Endothelial cell of umbilical vein (primary cell): ENCODE data around the gene RNLS. TPM values are rescaled to one million over a fixed set of nuclear protein-coding genes. Genes with fewer than 3 reads are reported as not detected.

ENCODE experiments used
- BruUV-seq: library from RNA; stranded (reverse); fragments of 400-500 nt; replicated peaks from 2 replicates; lab custom pipeline; 2021; lab: Mats Ljungman, UMichigan
- CTCF ChIA-PET: fragments of 300-600, 350-600 bp; sonication (Branson Sonifier 250); formaldehyde crosslinking; loops from one replicate; lab custom pipeline; 2021; ENCODE audit warnings: antibody characterized with exemption, inconsistent platforms; lab: Charles Lee
- POLR2A ChIA-PET: fragments of 300-600, 350-600 bp; sonication (Branson Sonifier 250); formaldehyde crosslinking; loops from one replicate; lab custom pipeline; 2021; ENCODE audit warnings: antibody characterized with exemption, inconsistent platforms; lab: Charles Lee
- DNase-seq: peaks from one replicate; pipeline ENCODE4 v3.0.0-alpha.2; 2011; ENCODE audit warnings: low read depth, low spot score
- FAIRE-seq: peaks from 2 replicates; lab custom pipeline; 2011; peaks lifted over from hg19 to GRCh38; lab: Jason Lieb, UNC
- H2AFZ ChIP-seq: 2 replicates; pipeline ENCODE4 v1.6.0; 2012; ENCODE audit warnings: low read depth, low read length, control low read depth, inconsistent platforms
- H3K27ac ChIP-seq: 2 replicates; pipeline ENCODE4 v1.5.1; 2011; ENCODE audit warnings: low read depth, mild to moderate bottlenecking, control low read depth, low read length, moderate library complexity; ENCODE audit not compliant: insufficient read depth
- H3K27me3 ChIP-seq, 2 experiments: 2 replicates each; pipeline versions ENCODE4 v1.6.0 to v1.6.1; 2011; ENCODE audit warnings: low read length in 2 of 2, mixed read lengths in 1 of 2; ENCODE audit not compliant: control insufficient read depth in 2 of 2, insufficient read depth in 2 of 2
- H3K36me3 ChIP-seq, 2 experiments: 2 replicates in 1 of 2; 3 replicates in 1 of 2; pipeline ENCODE4 v1.5.1; 2011; ENCODE audit warnings: low read length in 2 of 2, mild to moderate bottlenecking in 1 of 2, moderate library complexity in 1 of 2; ENCODE audit not compliant: control insufficient read depth in 2 of 2, insufficient read depth in 2 of 2; ENCODE audit errors: extremely low read depth in 1 of 2
- H3K4me1 ChIP-seq: 3 replicates; pipeline ENCODE4 v1.5.1; 2011; ENCODE audit warnings: mild to moderate bottlenecking, low read length; ENCODE audit not compliant: control insufficient read depth, insufficient read depth; ENCODE audit errors: extremely low read depth
- H3K4me2 ChIP-seq: 2 replicates; pipeline ENCODE4 v1.6.1; 2011; ENCODE audit warnings: low read length, control low read depth, mixed read lengths; ENCODE audit not compliant: insufficient read depth
- H3K4me3 ChIP-seq, 3 experiments: fragments of 200-600 bp in 1 of 3; sonication (generic), shearing (Covaris generic) in 1 of 3; replicated peaks in 1 of 3; 2 replicates each; pipeline ENCODE4 v1.5.1; 2011 to 2016; ENCODE audit warnings: control low read depth in 3 of 3, low read length in 3 of 3, mild to moderate bottlenecking in 2 of 3, inconsistent platforms in 1 of 3, low read depth in 1 of 3, moderate library complexity in 1 of 3; ENCODE audit not compliant: insufficient read depth in 1 of 3
- H3K79me2 ChIP-seq: 2 replicates; pipeline ENCODE4 v1.6.0; 2012; ENCODE audit warnings: low read length, inconsistent platforms; ENCODE audit not compliant: control insufficient read depth, insufficient read depth
- H3K9ac ChIP-seq: replicated peaks from 2 replicates; pipeline ENCODE3; 2011; ENCODE audit warnings: low read length, control low read depth; ENCODE audit not compliant: insufficient read depth; ENCODE audit errors: extremely low read depth
- H3K9me1 ChIP-seq: replicated peaks from 3 replicates; pipeline ENCODE4 v1.6.0; 2011; ENCODE audit warnings: mild to moderate bottlenecking, low read length; ENCODE audit not compliant: control insufficient read depth, insufficient read depth; ENCODE audit errors: extremely low read depth
- H3K9me3 ChIP-seq: replicated peaks from 2 replicates; pipeline ENCODE4 v1.5.1; 2012; ENCODE audit warnings: low read length, inconsistent platforms; ENCODE audit not compliant: control insufficient read depth, insufficient read depth
- H4K20me1 ChIP-seq: replicated peaks from 2 replicates; pipeline ENCODE3; 2011; ENCODE audit warnings: mild to moderate bottlenecking, low read length; ENCODE audit not compliant: control insufficient read depth, insufficient read depth; ENCODE audit errors: extremely low read depth
- CTCF ChIP-seq, 2 donors: IDR thresholded peaks; 1 replicate in 1 of 2; 2 replicates in 1 of 2; pipeline ENCODE4 v1.5.1; 2011; ENCODE audit warnings: low read length in 2 of 2, mild to moderate bottlenecking in 2 of 2, moderate library complexity in 2 of 2, control low read depth in 1 of 2, inconsistent platforms in 1 of 2, low read depth in 1 of 2; ENCODE audit not compliant: insufficient read depth in 1 of 2; ENCODE audit errors: extremely low read depth in 1 of 2
- EZH2 ChIP-seq: IDR thresholded peaks from 2 replicates; pipeline ENCODE4 v1.6.1; 2012; ENCODE audit warnings: borderline replicate concordance, low read depth, mild to moderate bottlenecking, moderate library complexity, low read length, inconsistent platforms; ENCODE audit not compliant: severe bottlenecking
- FOS ChIP-seq: IDR thresholded peaks from 2 replicates; pipeline ENCODE4 v1.6.1; 2011; ENCODE audit warnings: mild to moderate bottlenecking, low read length, moderate library complexity, borderline replicate concordance; ENCODE audit not compliant: insufficient read depth
- GATA2 ChIP-seq: IDR thresholded peaks from 2 replicates; pipeline ENCODE4 v1.7.0; 2011; ENCODE audit warnings: low read depth, mild to moderate bottlenecking, moderate library complexity, mixed read lengths, low read length; ENCODE audit not compliant: insufficient read length, insufficient read depth
- JUN ChIP-seq: IDR thresholded peaks from 2 replicates; pipeline ENCODE4 v1.6.1; 2011; ENCODE audit warnings: borderline replicate concordance, low read depth; ENCODE audit not compliant: insufficient read length, insufficient read depth
- MAX ChIP-seq: IDR thresholded peaks from 2 replicates; pipeline ENCODE4 v1.6.1; 2011; ENCODE audit not compliant: insufficient read depth, insufficient read length
- MYC ChIP-seq: IDR thresholded peaks from one replicate; pipeline ENCODE4 v1.6.1; 2011; ENCODE audit warnings: mild to moderate bottlenecking, low read depth, low read length
- POLR2A ChIP-seq: IDR thresholded peaks from 2 replicates; pipeline ENCODE4 v1.6.1; 2012; ENCODE audit warnings: low read depth, mild to moderate bottlenecking, control low read depth, low read length
- POLR2AphosphoS5 ChIP-seq: IDR thresholded peaks from 2 replicates; pipeline ENCODE4 v1.6.1; 2012; ENCODE audit warnings: low read depth, mild to moderate bottlenecking, control low read depth, low read length, moderate library complexity; ENCODE audit not compliant: insufficient read depth
- dilution Hi-C: fragments of 300-500 bp; cut with MboI; formaldehyde crosslinking; loops from one replicate; pipeline ENCODE4 v1.15.0; 2019; ENCODE audit warnings: low sequenced_read_pairs; ENCODE audit not compliant: extremely low pct_ligation_motif_present
- intact Hi-C: fragments of 100-400 bp; cut with micrococcal nuclease; formaldehyde crosslinking; loops from one replicate; pipeline ENCODE4 v1.10.0; 2022
- polyA plus RNA-seq, 4 experiments: library from polyadenylated mRNA; depleted of rRNA in 3 of 4; stranded (reverse) in 3 of 4; unstranded in 1 of 4; fragments of >200 nt; gene quantifications; 2 replicates each; pipeline versions ENCODE4 v1.2.1 to v1.2.3, GENCODE V29; 2011 to 2012; ENCODE audit warnings: missing spikeins in 1 of 4
- total RNA-seq: library from RNA; stranded (reverse); gene quantifications from 2 replicates; pipeline ENCODE4 v1.2.3, GENCODE V29; 2021

RNLS gene
- total and polyA plus RNA-seq, 2 donors (not counting 3 experiments of a cell fraction or from before 2014, with no cell fraction given), result 2.5 to 4.6 TPM

- no peak overlapping the region for H3K27ac ChIP-seq
- POLR2A ChIA-PET, result no interaction called here
- H3K4me3 ChIP-seq, result no peak overlapping the region
- no peaks in the 10 kb centered on the region for H3K36me3 ChIP-seq
- no peak overlapping the region for H3K9ac ChIP-seq
- H3K9me3 ChIP-seq, result no peaks in the 10 kb centered on the region
- no peaks in the 10 kb centered on the region for H4K20me1 ChIP-seq
- no TSS peak for BruUV-seq
- H3K9me1 ChIP-seq, result no peaks in the 10 kb centered on the region
- dilution Hi-C loops (no loop called here), intact Hi-C loops (loop anchor here (10.0 kb wide), 1 partner anchor 418 kb away; no protein-coding TSS in a partner anchor)
- H3K4me1 ChIP-seq, result peaks cover 6% of the 10 kb centered on the region
- DNase-seq (no peak), FAIRE-seq (no peak)
- no peak overlapping the region for H3K4me2 ChIP-seq
- no peaks in the 10 kb centered on the region for H3K27me3 ChIP-seq
- no peak overlapping the region for H2AFZ ChIP-seq
- CTCF ChIA-PET, result interaction anchor here (1.0 kb wide), 1 partner anchor 31 kb away, joined by 3 read pairs; no protein-coding TSS in a partner anchor
- H3K79me2 ChIP-seq, result no peaks in the 10 kb centered on the region
- TF ChIP-seq GATA2 (no peak), MAX (no peak), JUN (no peak), POLR2A (no peak), FOS (no peak), MYC (no peak), POLR2AphosphoS5 (no peak), CTCF (IDR thresholded peaks at IDR 0.05; ENCODE audit: extremely low read depth in 1 of 2, insufficient read depth in 1 of 2, low read depth in 1 of 2, low read length in 2 of 2) (no peak), EZH2 (no peak)
Measured at GRCh38 chr10:88383276-88383675, 199.8 kb downstream of the RNLS start.
